ENCODE data around the gene RBBP6. TPM values are rescaled to one million over a fixed set of nuclear protein-coding genes. Genes with fewer than 3 reads are reported as not detected.
A peak's percentile ranks its signal among the peaks of the same experiment; 100 is the strongest.

Gene RBBP6
- total and polyA plus RNA-seq, 9 of the 15 experiments (the other 6 are each of a cell fraction or from before 2014, with no cell fraction given), result 19.2 to 76.6 (median 42.7) TPM

DNA sequence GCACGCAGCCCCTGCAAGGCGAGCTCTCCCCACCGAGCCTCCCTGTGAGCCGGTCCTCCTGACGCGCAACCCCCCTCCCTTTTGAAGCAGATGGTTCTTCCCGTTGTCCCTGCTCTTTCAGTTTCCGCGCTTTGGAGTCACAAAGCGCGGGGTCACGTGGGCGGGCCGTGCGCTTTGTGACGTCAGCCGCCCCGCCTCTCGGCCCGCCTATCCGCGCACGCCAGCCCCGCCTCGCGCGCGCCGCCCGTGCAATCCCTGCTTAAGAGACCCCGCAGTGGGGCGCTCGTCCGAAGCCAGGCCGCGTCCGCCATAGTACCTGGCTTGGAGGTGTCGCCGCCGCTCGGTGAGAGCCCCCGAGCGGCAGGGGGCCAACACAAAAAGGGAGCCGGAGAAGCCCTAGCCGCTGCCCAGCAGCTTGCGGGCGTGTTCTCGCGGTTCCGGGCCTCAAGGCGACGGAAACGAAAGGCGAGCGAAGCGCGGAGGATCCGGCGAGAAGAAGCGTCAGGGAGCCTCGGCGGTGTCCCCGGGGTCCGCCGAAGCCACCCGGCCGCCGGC lies at the start of gene RBBP6 (continued):
- TF ChIP-seq, protein P1, sequence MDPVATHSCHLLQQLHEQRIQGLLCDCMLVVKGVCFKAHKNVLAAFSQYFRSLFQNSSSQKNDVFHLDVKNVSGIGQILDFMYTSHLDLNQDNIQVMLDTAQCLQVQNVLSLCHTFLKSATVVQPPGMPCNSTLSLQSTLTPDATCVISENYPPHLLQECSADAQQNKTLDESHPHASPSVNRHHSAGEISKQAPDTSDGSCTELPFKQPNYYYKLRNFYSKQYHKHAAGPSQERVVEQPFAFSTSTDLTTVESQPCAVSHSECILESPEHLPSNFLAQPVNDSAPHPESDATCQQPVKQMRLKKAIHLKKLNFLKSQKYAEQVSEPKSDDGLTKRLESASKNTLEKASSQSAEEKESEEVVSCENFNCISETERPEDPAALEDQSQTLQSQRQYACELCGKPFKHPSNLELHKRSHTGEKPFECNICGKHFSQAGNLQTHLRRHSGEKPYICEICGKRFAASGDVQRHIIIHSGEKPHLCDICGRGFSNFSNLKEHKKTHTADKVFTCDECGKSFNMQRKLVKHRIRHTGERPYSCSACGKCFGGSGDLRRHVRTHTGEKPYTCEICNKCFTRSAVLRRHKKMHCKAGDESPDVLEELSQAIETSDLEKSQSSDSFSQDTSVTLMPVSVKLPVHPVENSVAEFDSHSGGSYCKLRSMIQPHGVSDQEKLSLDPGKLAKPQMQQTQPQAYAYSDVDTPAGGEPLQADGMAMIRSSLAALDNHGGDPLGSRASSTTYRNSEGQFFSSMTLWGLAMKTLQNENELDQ (CRISPR knock-in tag; IDR thresholded peaks at IDR 0.05; ENCODE audit: borderline replicate concordance), result no peak
- TF ChIP-seq, protein P2, sequence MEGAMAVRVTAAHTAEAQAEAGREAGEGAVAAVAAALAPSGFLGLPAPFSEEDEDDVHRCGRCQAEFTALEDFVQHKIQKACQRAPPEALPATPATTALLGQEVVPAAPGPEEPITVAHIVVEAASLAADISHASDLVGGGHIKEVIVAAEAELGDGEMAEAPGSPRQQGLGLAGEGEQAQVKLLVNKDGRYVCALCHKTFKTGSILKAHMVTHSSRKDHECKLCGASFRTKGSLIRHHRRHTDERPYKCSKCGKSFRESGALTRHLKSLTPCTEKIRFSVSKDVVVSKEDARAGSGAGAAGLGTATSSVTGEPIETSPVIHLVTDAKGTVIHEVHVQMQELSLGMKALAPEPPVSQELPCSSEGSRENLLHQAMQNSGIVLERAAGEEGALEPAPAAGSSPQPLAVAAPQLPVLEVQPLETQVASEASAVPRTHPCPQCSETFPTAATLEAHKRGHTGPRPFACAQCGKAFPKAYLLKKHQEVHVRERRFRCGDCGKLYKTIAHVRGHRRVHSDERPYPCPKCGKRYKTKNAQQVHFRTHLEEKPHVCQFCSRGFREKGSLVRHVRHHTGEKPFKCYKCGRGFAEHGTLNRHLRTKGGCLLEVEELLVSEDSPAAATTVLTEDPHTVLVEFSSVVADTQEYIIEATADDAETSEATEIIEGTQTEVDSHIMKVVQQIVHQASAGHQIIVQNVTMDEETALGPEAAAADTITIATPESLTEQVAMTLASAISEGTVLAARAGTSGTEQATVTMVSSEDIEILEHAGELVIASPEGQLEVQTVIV (CRISPR knock-in tag; IDR thresholded peaks at IDR 0.05; ENCODE audit: borderline replicate concordance), result no peak
- TF ChIP-seq, protein P3, sequence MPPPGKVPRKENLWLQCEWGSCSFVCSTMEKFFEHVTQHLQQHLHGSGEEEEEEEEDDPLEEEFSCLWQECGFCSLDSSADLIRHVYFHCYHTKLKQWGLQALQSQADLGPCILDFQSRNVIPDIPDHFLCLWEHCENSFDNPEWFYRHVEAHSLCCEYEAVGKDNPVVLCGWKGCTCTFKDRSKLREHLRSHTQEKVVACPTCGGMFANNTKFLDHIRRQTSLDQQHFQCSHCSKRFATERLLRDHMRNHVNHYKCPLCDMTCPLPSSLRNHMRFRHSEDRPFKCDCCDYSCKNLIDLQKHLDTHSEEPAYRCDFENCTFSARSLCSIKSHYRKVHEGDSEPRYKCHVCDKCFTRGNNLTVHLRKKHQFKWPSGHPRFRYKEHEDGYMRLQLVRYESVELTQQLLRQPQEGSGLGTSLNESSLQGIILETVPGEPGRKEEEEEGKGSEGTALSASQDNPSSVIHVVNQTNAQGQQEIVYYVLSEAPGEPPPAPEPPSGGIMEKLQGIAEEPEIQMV (tag; conservative IDR thresholded peaks at IDR 0.05; ENCODE audit: low read depth), result peak; percentile 70; the same call in 1 of the 2 replicates
- TF ChIP-seq NFIX (CRISPR knock-in tag; IDR thresholded peaks at IDR 0.05; ENCODE audit: low read depth) (no peak), ZNF274 (IDR thresholded peaks at IDR 0.05; ENCODE audit: borderline replicate concordance, low read depth, low read length) (no peak), RNF2 (IDR thresholded peaks at IDR 0.05) (0 out of 2 replicates have a peak, but pooled peaks have one; percentile 34), CHD2 (IDR thresholded peaks at IDR 0.05; ENCODE audit: low read depth, low read length) (no peak), ZNF444 (CRISPR knock-in tag; IDR thresholded peaks at IDR 0.05) (0 out of 2 replicates have a peak, but pooled peaks have one; percentile 46), ATF7 (IDR thresholded peaks at IDR 0.05) (peak; percentile 99), SMAD1 (IDR thresholded peaks at IDR 0.05; ENCODE audit: low read depth, low read length, partially characterized antibody) (peak; percentile 84), ADNP (tag; IDR thresholded peaks at IDR 0.05) (no peak), CHD4 (IDR thresholded peaks at IDR 0.05; ENCODE audit: insufficient read depth, insufficient replicate concordance, low read depth, low read length, poor library complexity, severe bottlenecking) (no peak)
- TF ChIP-seq, protein P4, sequence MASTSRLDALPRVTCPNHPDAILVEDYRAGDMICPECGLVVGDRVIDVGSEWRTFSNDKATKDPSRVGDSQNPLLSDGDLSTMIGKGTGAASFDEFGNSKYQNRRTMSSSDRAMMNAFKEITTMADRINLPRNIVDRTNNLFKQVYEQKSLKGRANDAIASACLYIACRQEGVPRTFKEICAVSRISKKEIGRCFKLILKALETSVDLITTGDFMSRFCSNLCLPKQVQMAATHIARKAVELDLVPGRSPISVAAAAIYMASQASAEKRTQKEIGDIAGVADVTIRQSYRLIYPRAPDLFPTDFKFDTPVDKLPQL (IDR thresholded peaks at IDR 0.05; ENCODE audit: extremely low read depth, insufficient read length), result no peak
- TF ChIP-seq, protein P5, sequence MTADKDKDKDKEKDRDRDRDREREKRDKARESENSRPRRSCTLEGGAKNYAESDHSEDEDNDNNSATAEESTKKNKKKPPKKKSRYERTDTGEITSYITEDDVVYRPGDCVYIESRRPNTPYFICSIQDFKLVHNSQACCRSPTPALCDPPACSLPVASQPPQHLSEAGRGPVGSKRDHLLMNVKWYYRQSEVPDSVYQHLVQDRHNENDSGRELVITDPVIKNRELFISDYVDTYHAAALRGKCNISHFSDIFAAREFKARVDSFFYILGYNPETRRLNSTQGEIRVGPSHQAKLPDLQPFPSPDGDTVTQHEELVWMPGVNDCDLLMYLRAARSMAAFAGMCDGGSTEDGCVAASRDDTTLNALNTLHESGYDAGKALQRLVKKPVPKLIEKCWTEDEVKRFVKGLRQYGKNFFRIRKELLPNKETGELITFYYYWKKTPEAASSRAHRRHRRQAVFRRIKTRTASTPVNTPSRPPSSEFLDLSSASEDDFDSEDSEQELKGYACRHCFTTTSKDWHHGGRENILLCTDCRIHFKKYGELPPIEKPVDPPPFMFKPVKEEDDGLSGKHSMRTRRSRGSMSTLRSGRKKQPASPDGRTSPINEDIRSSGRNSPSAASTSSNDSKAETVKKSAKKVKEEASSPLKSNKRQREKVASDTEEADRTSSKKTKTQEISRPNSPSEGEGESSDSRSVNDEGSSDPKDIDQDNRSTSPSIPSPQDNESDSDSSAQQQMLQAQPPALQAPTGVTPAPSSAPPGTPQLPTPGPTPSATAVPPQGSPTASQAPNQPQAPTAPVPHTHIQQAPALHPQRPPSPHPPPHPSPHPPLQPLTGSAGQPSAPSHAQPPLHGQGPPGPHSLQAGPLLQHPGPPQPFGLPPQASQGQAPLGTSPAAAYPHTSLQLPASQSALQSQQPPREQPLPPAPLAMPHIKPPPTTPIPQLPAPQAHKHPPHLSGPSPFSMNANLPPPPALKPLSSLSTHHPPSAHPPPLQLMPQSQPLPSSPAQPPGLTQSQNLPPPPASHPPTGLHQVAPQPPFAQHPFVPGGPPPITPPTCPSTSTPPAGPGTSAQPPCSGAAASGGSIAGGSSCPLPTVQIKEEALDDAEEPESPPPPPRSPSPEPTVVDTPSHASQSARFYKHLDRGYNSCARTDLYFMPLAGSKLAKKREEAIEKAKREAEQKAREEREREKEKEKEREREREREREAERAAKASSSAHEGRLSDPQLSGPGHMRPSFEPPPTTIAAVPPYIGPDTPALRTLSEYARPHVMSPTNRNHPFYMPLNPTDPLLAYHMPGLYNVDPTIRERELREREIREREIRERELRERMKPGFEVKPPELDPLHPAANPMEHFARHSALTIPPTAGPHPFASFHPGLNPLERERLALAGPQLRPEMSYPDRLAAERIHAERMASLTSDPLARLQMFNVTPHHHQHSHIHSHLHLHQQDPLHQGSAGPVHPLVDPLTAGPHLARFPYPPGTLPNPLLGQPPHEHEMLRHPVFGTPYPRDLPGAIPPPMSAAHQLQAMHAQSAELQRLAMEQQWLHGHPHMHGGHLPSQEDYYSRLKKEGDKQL (CRISPR knock-in tag; IDR thresholded peaks at IDR 0.05; ENCODE audit: borderline replicate concordance), result no peak
